Calu3 (cell line): Measurements from ENCODE around the gene CDC42SE1. TPM values are rescaled to one million over a fixed set of nuclear protein-coding genes. Genes with fewer than 3 reads are reported as not detected.

Experiments used
- BruUV-seq: library from RNA; stranded (reverse); fragments of 400-500 nt; replicated peaks from 2 replicates; lab custom pipeline; 2021; lab: Mats Ljungman, UMichigan
- CTCF ChIA-PET: fragments of 300-600 bp; sonication (Branson Sonifier 250); formaldehyde crosslinking; loops from one replicate; lab custom pipeline; 2022; ENCODE audit warnings: antibody characterized with exemption; lab: Charles Lee
- DNase-seq: peaks from one replicate; pipeline ENCODE4 v3.0.0; 2022
- H3K27ac Mint-ChIP-seq: one replicate; pipeline ENCODE4 v1.8.0; 2022; ENCODE audit warnings: mixed read lengths; ENCODE audit not compliant: unreplicated experiment
- H3K27me3 Mint-ChIP-seq: one replicate; pipeline ENCODE4 v1.8.0; 2022; ENCODE audit warnings: mixed read lengths; ENCODE audit not compliant: unreplicated experiment
- H3K36me3 Mint-ChIP-seq: one replicate; pipeline ENCODE4 v1.8.0; 2022; ENCODE audit warnings: mild to moderate bottlenecking, moderate library complexity, mixed read lengths; ENCODE audit not compliant: insufficient read depth, unreplicated experiment
- H3K4me1 Mint-ChIP-seq: one replicate; pipeline ENCODE4 v1.8.0; 2022; ENCODE audit warnings: mild to moderate bottlenecking, low read depth, mixed read lengths; ENCODE audit not compliant: unreplicated experiment
- H3K4me3 Mint-ChIP-seq: one replicate; pipeline ENCODE4 v1.8.0; 2022; ENCODE audit warnings: mild to moderate bottlenecking, low read depth, moderate library complexity, mixed read lengths; ENCODE audit not compliant: unreplicated experiment
- H3K9me3 Mint-ChIP-seq: one replicate; pipeline ENCODE4 v1.8.0; 2022; ENCODE audit warnings: low read depth, mixed read lengths; ENCODE audit not compliant: unreplicated experiment
- CTCF ChIP-seq: fragments of 200-600 bp; IDR thresholded peaks from one replicate; pipeline ENCODE4 v1.8.0; 2022; ENCODE audit warnings: antibody characterized with exemption; ENCODE audit not compliant: unreplicated experiment
- intact Hi-C: fragments of 100-400 bp; cut with micrococcal nuclease; formaldehyde crosslinking; loops from one replicate; pipeline ENCODE4 v1.10.0; 2022; ENCODE audit not compliant: unreplicated experiment
- total RNA-seq: library from RNA; stranded (reverse); gene quantifications from 2 replicates; pipeline ENCODE4 v1.2.3, GENCODE V29; 2022

The CDC42SE1 gene
- total RNA-seq, 1 experiment from 2014 or later: 110 TPM

GRCh38 chr1:151070474-151071276 is 11.3 kb upstream of the CDC42SE1 start, which contains the start of gene GABPB2:
Gene GABPB2 (plus strand): TSS chr1:151070761. CDS start chr1:151088190, 17,429 bp downstream.
- peak; percentile 91 for TF ChIP-seq CTCF
- Mint-ChIP-seq H3K36me3 (peaks cover 24% of the 10 kb centered on the region), H3K27me3 (no peaks in the 10 kb centered on the region), H3K4me3 (peak within 1 kb of the TSS; percentile 84), H3K4me1 (peaks cover 7% of the 10 kb centered on the region), H3K9me3 (no peaks in the 10 kb centered on the region), H3K27ac (peak within 1 kb of the TSS; percentile 99)
- intact Hi-C loops: no loop called here
- DNase-seq: peak; percentile 96
- TSS peak; percentile 80 for BruUV-seq
- CTCF ChIA-PET: interaction anchor here (0.6 to 1.9 kb wide), 14 partner anchors 9 to 88 kb away, joined by 3 to 14 read pairs (median 5); partner anchors contain the start of genes C1orf56, CDC42SE1, MINDY1 and MLLT11

- Mint-ChIP-seq H3K36me3 (peaks cover 24% of the 10 kb centered on the region), H3K4me1 (peaks cover 7% of the 10 kb centered on the region), H3K27me3 (no peaks in the 10 kb centered on the region), H3K9me3 (no peaks in the 10 kb centered on the region), H3K27ac (no peak overlapping the region), H3K4me3 (peak overlapping the region; percentile 8)
- no TSS peak for BruUV-seq
- CTCF ChIA-PET: no interaction called here
- TF ChIP-seq CTCF: no peak
- DNase-seq: no peak
- intact Hi-C loops: no loop called here
Measured at GRCh38 chr1:151069103-151069486, 9.7 kb upstream of the CDC42SE1 start.

GRCh38 chr1:151067185-151067584 is 7.8 kb upstream of the CDC42SE1 start:
- no peaks in the 10 kb centered on the region for H3K9me3 Mint-ChIP-seq
- CTCF ChIA-PET: interaction anchor here (0.6 to 0.7 kb wide), 3 partner anchors 17 to 78 kb away, joined by 3 to 4 read pairs (median 3); no protein-coding TSS in a partner anchor
- no peak overlapping the region for H3K27ac Mint-ChIP-seq
- no peak overlapping the region for H3K4me3 Mint-ChIP-seq
- intact Hi-C loops: no loop called here
- DNase-seq: no peak
- BruUV-seq: no TSS peak
- H3K36me3 Mint-ChIP-seq: peaks cover 26% of the 10 kb centered on the region
- H3K4me1 Mint-ChIP-seq: peaks cover 7% of the 10 kb centered on the region
- TF ChIP-seq CTCF: no peak
- H3K27me3 Mint-ChIP-seq: no peaks in the 10 kb centered on the region

GRCh38 chr1:151065089-151065645 is 5.7 kb upstream of the CDC42SE1 start:
- Mint-ChIP-seq H3K27ac (no peak overlapping the region), H3K36me3 (peaks cover 9% of the 10 kb centered on the region), H3K27me3 (no peaks in the 10 kb centered on the region), H3K9me3 (no peaks in the 10 kb centered on the region), H3K4me1 (peaks cover 10% of the 10 kb centered on the region), H3K4me3 (no peak overlapping the region)
- BruUV-seq: no TSS peak
- intact Hi-C loops: no loop called here
- no peak for DNase-seq
- CTCF ChIA-PET: interaction anchor here (0.5 kb wide), 1 partner anchor 25 kb away, joined by 4 read pairs; no protein-coding TSS in a partner anchor
- no peak for TF ChIP-seq CTCF
